GM10248 (cell line): ENCODE data around the gene EID1.

Experiments used
- CTCF ChIA-PET: fragments of 300-600 bp; sonication (Branson Sonifier 250); formaldehyde crosslinking; extraction: SDS; loops from one replicate; lab custom pipeline; 2021; ENCODE audit warnings: antibody characterized with exemption; lab: Yijun Ruan, JAX
- POLR2A ChIA-PET: fragments of 350-650 bp; sonication (Branson Sonifier 250); formaldehyde crosslinking; extraction: SDS; loops from one replicate; lab custom pipeline; 2020; ENCODE audit warnings: antibody characterized with exemption; lab: Yijun Ruan, JAX
- DNase-seq: peaks from one replicate; pipeline ENCODE4 v3.0.0; 2012; ENCODE audit errors: extremely low spot score
- CTCF ChIP-seq: IDR thresholded peaks from 2 replicates; pipeline ENCODE4 v1.5.1; 2012; ENCODE audit warnings: mild to moderate bottlenecking, low read depth; ENCODE audit errors: extremely low read depth, missing control alignments, control extremely low read depth

The EID1 gene

GRCh38 chr15:48889925-48890324, 12.0 kb downstream of the EID1 start:
- ChIA-PET POLR2A (no interaction called here), CTCF (interaction anchor here (0.8 to 4.3 kb wide), 5 partner anchors 11 to 86 kb away, joined by 3 to 20 read pairs (median 4); partner anchors contain the start of gene EID1)
- DNase-seq = no peak
- no peak for TF ChIP-seq CTCF

GRCh38 chr15:48890375-48890972, 12.5 kb downstream of the EID1 start:
- TF ChIP-seq CTCF = no peak
- ChIA-PET CTCF (interaction anchor here (1.0 to 4.3 kb wide), 6 partner anchors 10 to 85 kb away, joined by 3 to 20 read pairs (median 4); partner anchors contain the start of gene EID1), POLR2A (no interaction called here)
- no peak for DNase-seq

GRCh38 chr15:48891232-48891765, 13.4 kb downstream of the EID1 start:
- ChIA-PET CTCF (interaction anchor here (1.0 to 4.3 kb wide), 6 partner anchors 9 to 84 kb away, joined by 3 to 20 read pairs (median 3); partner anchors contain the start of gene EID1), POLR2A (no interaction called here)
- DNase-seq = no peak
- no peak for TF ChIP-seq CTCF

GRCh38 chr15:48893311-48893710, 15.4 kb downstream of the EID1 start:
- TF ChIP-seq CTCF = no peak
- ChIA-PET CTCF (interaction anchor here (1.4 kb wide), 1 partner anchor 10 kb away, joined by 4 read pairs; no protein-coding TSS in a partner anchor), POLR2A (no interaction called here)
- no peak for DNase-seq

GRCh38 chr15:48896869-48897814, 19.2 kb downstream of the EID1 start:
- no peak for TF ChIP-seq CTCF
- POLR2A ChIA-PET = no interaction called here
- DNase-seq = peak; percentile 22
- CTCF ChIA-PET = no interaction called here

GRCh38 chr15:48898032-48898431, 20.1 kb downstream of the EID1 start:
- ChIA-PET CTCF (no interaction called here), POLR2A (no interaction called here)
- no peak for TF ChIP-seq CTCF
- DNase-seq = no peak
